Activated CD8-positive, alpha-beta memory T cell treated with anti-CD3 and anti-CD28 coated beads, Interleukin-2, amount 50 U/mL, for 48 hours (primary cell): ENCODE measurements around the gene FAM185A.
A peak's percentile ranks its signal among the peaks of the same experiment; 100 is the strongest.
"Not testable (repeated sequence)": the region's sequence is repeated elsewhere in the genome, so short reads cannot be mapped to it uniquely, and the experiment has no call there.

Experiments
- DNase-seq: peaks from one replicate; pipeline ENCODE4 v3.0.0-alpha.2; 2020

FAM185A gene

GRCh38 chr7:102748605-102749444 lies at the start of gene FAM185A:
FAM185A (plus strand) TSS chr7:102748999; CDS start chr7:102749208, 209 bp downstream.
- DNase-seq = peak; percentile 93

- peak; percentile 56 for DNase-seq
These were observed 35.6 kb upstream of the FAM185A start for GRCh38 chr7:102713011-102713690.

DNA sequence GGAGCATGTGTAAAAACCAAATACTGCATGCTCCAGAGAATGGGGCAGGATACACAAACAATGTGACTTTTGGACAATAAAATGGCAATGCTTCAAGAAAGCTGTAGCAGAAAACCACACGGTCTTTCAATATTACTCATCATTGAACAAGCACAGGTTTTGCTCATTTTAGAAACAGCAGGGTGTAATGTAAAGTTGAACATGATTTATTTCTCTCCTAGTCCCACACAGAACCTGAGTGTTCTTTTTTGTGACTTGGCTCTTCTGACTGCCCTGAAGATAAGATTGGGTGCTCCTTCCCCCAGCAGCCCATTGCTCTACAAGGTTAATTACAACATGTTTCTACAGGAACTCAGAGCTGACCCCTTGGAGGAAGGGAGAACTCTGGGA lies 35.1 kb upstream of the FAM185A start:
- not testable (repeated sequence) for DNase-seq

DNA sequence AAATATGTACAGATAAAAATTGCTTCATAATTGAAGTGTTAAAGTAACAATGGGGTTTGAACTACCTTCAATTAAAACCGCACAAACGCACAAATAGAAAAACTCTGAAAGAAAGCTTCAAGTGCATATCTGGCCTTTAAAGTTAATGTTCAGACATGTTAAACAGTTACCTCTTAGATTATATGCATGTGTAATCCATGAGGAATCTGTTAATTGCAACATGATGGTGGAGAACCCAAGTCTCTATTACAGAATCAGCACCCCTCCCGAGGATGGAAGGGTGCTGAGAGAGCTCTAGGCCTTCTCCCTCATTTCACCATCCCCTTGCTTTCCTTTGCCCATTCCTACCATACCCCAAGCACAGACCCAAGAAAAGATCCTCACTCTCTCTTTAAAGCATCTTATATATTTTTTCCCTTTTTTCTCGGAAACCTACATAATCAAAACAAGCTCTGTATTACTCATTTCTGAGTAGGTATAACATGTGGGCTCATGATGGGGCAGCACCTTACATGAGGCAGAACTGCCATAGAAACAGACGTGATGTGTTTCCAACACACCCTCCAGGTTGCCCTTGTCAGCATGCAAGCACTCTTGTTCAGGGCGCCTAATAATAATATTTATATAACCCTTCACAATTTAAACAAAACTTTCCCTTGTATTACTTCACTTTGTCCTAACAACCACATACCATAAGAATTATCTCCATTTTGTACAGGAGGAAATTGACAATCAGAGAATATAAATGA lies 33.9 kb upstream of the FAM185A start:
- not testable (repeated sequence) for DNase-seq

DNA sequence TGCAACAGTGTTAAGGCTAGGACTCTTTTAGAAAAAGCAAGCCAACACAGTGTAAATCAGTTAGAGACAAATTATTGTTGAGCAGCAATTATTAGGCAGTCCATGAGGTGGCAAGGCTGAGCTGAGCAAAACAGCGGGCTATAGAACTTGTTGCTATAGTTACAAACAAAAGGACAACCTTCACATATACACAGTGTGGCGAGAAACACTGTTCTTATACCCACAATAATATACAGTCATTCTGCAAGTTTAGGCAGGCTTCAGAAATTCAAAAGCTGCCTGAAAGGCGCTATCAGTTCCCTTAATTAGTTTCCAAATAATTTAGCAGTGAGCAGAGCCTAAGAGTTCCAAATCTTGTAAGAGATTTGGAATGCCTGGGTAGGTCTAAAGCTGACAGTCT lies 33.1 kb upstream of the FAM185A start:
- not testable (repeated sequence) for DNase-seq

GRCh38 chr7:102718491-102718890 lies 30.3 kb upstream of the FAM185A start:
- not testable (repeated sequence) for DNase-seq

DNA sequence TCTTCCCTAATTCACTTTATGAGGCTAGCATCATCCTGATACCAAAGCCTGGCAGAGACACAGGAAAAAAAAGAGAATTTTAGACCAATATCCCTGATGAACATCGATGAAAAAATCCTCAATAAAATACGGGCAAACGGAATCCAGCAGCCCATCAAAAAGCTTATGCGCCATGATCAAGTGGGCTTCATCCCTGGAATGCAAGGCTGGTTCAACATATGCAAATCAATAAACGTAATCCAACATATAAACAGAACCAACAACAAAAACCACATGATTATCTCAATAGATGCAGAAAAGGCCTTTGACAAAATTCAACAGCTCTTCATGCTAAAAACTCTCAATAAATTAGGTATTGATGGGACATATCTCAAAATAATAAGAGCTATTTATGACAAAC lies 22.6 kb upstream of the FAM185A start:
- not testable (repeated sequence) for DNase-seq

DNA sequence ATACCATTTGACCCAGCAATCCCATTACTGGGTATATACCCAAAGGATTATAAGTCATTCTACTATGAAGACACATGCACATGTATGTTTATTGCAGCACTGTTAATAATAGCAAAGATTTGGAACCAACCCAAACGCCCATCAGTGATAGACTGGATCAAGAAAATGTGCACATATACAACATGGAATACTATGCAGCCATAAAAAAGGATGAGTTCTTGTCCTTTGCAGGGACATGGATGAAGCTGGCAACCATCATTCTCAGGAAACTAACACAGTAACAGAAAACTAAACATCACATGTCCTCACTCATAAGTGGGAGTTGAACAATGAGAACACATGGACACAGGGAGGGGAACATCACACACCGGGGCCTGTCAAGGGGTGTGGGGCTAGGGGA lies 19.1 kb upstream of the FAM185A start:
- not testable (repeated sequence) for DNase-seq

DNA sequence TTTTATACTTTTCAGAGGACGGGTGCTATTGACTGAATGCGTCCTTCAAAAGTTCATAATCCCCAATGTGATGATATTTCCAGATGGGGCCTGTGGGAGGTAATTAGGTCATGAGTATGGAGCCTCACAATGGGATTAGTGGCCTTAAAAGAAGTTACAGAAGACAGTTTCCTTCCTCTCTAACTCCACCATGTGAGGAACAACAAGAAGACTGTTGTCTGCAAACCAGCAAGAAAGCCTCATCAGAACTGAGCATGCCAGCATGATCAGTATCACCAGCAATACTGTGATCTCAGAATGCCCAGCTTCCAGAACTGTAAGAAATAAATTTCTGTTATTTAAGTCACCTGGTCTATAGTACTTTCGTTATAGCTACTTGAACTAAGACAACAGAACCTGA lies 18.4 kb upstream of the FAM185A start:
- DNase-seq = not testable (repeated sequence)

- not testable (repeated sequence) for DNase-seq
These were observed 6.6 kb upstream of the FAM185A start for GRCh38 chr7:102742002-102742771.

- not testable (repeated sequence) for DNase-seq
These were observed 4.9 kb upstream of the FAM185A start for GRCh38 chr7:102743861-102744260.

- not testable (repeated sequence) for DNase-seq
These were observed 3.1 kb upstream of the FAM185A start for GRCh38 chr7:102745494-102746288.

- not testable (repeated sequence) for DNase-seq
These were observed 617 bp downstream of the FAM185A start for GRCh38 chr7:102749445-102749786.

GRCh38 chr7:102758227-102758626 lies 9.4 kb downstream of the FAM185A start:
- not testable (repeated sequence) for DNase-seq

GRCh38 chr7:102759934-102760333 lies 11.1 kb downstream of the FAM185A start:
- DNase-seq = not testable (repeated sequence)

- DNase-seq = not testable (repeated sequence)
These were observed 12.4 kb downstream of the FAM185A start for GRCh38 chr7:102761234-102761633.

DNA sequence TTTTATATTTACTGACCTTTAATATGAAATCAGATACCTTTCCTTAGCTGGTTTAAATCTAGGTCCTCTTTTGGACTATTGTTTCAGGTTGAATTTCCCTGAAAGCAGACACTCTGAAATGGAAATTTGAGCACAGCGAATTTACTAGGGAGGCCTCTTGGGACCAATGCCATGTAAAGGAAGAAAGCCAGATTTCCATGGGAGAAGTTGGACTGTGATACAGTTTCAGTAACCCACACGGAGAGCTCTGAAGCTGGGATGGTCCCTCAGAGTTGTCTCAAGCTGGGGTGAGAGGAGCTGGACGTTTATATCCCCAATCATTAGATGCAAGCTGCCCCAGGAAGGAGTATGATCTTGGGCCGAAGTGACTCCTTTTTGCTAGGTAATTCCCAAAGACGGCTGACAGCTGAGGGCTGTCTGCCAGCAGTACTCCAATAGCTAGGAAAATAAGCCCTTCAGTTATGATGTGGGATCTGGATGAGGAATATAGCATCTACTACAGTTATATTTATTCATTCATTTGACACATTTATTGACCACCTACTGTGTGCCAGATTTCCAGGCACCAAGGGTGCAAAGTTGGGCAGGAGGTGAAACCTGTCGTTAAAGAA lies 14.6 kb downstream of the FAM185A start:
- not testable (repeated sequence) for DNase-seq

GRCh38 chr7:102769657-102770192 lies 20.9 kb downstream of the FAM185A start:
- DNase-seq = not testable (repeated sequence)

DNA sequence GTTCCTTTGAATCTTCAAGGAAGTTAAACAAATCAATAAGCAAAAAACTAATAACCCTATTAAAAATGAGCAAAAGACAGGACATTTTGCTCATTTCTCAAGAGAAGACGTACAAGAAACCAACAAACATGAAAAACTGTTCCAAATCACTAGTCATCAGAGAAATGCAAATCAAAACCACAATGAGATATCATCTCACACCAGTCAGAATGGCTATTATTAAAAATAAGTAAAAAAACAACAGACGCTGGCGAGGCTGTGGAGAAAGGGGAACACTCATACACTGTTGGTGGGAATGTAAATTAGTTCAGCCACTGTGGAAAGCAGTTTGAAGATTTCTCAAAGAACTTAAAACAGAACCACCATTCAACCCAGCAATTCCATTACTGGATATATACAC lies 21.7 kb downstream of the FAM185A start:
- not testable (repeated sequence) for DNase-seq

DNA sequence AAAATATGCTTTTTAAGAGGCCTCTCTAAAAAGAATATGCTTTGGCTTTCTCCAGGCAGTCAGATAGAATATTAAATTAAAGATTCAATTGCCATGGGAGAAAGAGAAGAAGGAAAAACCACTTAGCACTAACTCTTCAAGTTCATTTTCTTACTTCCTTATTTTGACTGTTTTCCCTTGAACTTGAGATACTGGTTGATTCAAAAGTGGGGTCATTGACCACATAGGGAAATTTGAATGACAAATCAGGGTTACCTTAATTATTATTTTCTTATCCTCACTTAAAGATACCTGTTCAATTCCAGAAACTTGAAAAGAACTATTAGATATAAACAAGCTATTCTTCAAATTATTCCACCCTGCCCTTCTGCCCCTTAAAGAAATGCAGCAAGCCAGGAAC lies 27.4 kb downstream of the FAM185A start:
- DNase-seq = not testable (repeated sequence)

- not testable (repeated sequence) for DNase-seq
These were observed 29.9 kb downstream of the FAM185A start for GRCh38 chr7:102778663-102779062.
